ENCODE data around the gene MYO9A. TPM values are rescaled to one million over a fixed set of nuclear protein-coding genes. Genes with fewer than 3 reads are reported as not detected.

The MYO9A gene
- total and polyA plus RNA-seq, 10 of the 15 experiments (the other 5 are each of a cell fraction or from before 2014, with no cell fraction given), result 3.3 to 25.3 (median 12.2) TPM

DNA sequence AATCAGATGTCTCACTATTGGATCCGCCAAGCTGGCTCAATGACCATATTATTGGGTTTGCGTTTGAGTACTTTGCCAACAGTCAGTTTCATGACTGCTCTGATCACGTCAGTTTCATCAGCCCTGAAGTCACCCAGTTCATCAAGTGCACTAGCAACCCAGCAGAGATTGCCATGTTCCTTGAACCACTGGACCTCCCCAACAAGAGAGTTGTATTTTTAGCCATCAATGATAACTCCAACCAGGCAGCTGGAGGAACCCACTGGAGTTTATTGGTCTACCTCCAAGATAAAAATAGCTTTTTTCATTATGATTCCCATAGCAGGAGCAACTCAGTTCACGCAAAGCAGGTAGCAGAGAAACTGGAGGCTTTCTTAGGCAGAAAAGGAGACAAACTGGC, 21.7 kb upstream of the MYO9A start:
- no TSS peak for BruUV-seq (replicated peaks)
- WGBS (ENCODE audit: insufficient coverage, insufficient replicate concordance, low lambda C conversion rate, missing lambda C conversion rate), result 88% methylated on average over 4 of the region's 4 CpGs
- POLR2A ChIA-PET, result interaction anchor here (0.6 to 1.4 kb wide), 5 partner anchors 16 to 133 kb away, joined by 3 to 7 read pairs (median 4); partner anchors contain the start of genes MYO9A and SENP8

GRCh38 chr15:72136170-72137051, 18.5 kb upstream of the MYO9A start:
- no TSS peak for BruUV-seq (replicated peaks)
- DNase-seq (ENCODE audit: low read depth, low spot score) (no peak), ATAC-seq (no peak), FAIRE-seq (no peak)
- H4K20me1 ChIP-seq (ENCODE audit: control insufficient read depth, insufficient read depth), result no peaks in the 10 kb centered on the region
- no peaks in the 10 kb centered on the region for H3K27me3 ChIP-seq (replicated peaks in 1 of 2; ENCODE audit: control insufficient read depth in 2 of 2, insufficient read depth in 2 of 2, low read length in 1 of 2)
- ChIA-PET CTCF (no interaction called here), RAD21 (ENCODE audit: unreplicated experiment) (no interaction called here), POLR2A (interaction anchor here (1.0 kb wide), 1 partner anchor 18 kb away, joined by 3 read pairs; the partner anchor contains the start of gene SENP8), SMC1A (ENCODE audit: uncharacterized antibody, unreplicated experiment) (interaction anchor here (0.8 kb wide), 1 partner anchor 10 kb away, joined by 3 read pairs; no protein-coding TSS in a partner anchor)
- intact Hi-C loops (cut with micrococcal nuclease; ENCODE audit: unreplicated experiment), result no loop called here
- no peak overlapping the region for H3K9ac ChIP-seq (ENCODE audit: control insufficient read depth, insufficient read depth, low read length)
- no peak overlapping the region for H3K27ac ChIP-seq (ENCODE audit: control insufficient read depth, insufficient read depth)
- H3K79me2 ChIP-seq (ENCODE audit: control insufficient read depth, insufficient read depth, low read length), result no peaks in the 10 kb centered on the region
- in situ Hi-C loops (cut with MboI), result no loop called here
- H3K36me3 ChIP-seq (ENCODE audit: control insufficient read depth in 2 of 2, insufficient read depth in 2 of 2, low read length in 1 of 2), result no peaks in the 10 kb centered on the region
- H3K4me3 ChIP-seq, result no peak overlapping the region
- no peak overlapping the region for H2AFZ ChIP-seq (ENCODE audit: control insufficient read depth, low read depth, low read length)
- H3K4me1 ChIP-seq (ENCODE audit: control insufficient read depth, insufficient read depth, low read length), result peaks cover 14% of the 10 kb centered on the region
- no peaks in the 10 kb centered on the region for H3K9me3 ChIP-seq (replicated peaks; ENCODE audit: control insufficient read depth, insufficient read depth, low read length)
- H3K4me2 ChIP-seq (ENCODE audit: control insufficient read depth, insufficient read depth), result no peak overlapping the region
- 94% methylated on average over 4 of the region's 4 CpGs for WGBS (ENCODE audit: insufficient coverage, insufficient replicate concordance, low lambda C conversion rate, missing lambda C conversion rate)
- TF ChIP-seq, protein P1, sequence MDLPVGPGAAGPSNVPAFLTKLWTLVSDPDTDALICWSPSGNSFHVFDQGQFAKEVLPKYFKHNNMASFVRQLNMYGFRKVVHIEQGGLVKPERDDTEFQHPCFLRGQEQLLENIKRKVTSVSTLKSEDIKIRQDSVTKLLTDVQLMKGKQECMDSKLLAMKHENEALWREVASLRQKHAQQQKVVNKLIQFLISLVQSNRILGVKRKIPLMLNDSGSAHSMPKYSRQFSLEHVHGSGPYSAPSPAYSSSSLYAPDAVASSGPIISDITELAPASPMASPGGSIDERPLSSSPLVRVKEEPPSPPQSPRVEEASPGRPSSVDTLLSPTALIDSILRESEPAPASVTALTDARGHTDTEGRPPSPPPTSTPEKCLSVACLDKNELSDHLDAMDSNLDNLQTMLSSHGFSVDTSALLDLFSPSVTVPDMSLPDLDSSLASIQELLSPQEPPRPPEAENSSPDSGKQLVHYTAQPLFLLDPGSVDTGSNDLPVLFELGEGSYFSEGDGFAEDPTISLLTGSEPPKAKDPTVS (IDR thresholded peaks at IDR 0.05; ENCODE audit: low read depth, low read length), result no peak
- TF ChIP-seq, protein P2, sequence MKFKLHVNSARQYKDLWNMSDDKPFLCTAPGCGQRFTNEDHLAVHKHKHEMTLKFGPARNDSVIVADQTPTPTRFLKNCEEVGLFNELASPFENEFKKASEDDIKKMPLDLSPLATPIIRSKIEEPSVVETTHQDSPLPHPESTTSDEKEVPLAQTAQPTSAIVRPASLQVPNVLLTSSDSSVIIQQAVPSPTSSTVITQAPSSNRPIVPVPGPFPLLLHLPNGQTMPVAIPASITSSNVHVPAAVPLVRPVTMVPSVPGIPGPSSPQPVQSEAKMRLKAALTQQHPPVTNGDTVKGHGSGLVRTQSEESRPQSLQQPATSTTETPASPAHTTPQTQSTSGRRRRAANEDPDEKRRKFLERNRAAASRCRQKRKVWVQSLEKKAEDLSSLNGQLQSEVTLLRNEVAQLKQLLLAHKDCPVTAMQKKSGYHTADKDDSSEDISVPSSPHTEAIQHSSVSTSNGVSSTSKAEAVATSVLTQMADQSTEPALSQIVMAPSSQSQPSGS (IDR thresholded peaks at IDR 0.05; ENCODE audit: low read length), result no peak
- TF ChIP-seq, protein P3, sequence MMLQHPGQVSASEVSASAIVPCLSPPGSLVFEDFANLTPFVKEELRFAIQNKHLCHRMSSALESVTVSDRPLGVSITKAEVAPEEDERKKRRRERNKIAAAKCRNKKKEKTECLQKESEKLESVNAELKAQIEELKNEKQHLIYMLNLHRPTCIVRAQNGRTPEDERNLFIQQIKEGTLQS (IDR thresholded peaks at IDR 0.05; ENCODE audit: borderline replicate concordance, extremely low read depth, low read depth, low read length), result no peak
- TF ChIP-seq, protein P4, sequence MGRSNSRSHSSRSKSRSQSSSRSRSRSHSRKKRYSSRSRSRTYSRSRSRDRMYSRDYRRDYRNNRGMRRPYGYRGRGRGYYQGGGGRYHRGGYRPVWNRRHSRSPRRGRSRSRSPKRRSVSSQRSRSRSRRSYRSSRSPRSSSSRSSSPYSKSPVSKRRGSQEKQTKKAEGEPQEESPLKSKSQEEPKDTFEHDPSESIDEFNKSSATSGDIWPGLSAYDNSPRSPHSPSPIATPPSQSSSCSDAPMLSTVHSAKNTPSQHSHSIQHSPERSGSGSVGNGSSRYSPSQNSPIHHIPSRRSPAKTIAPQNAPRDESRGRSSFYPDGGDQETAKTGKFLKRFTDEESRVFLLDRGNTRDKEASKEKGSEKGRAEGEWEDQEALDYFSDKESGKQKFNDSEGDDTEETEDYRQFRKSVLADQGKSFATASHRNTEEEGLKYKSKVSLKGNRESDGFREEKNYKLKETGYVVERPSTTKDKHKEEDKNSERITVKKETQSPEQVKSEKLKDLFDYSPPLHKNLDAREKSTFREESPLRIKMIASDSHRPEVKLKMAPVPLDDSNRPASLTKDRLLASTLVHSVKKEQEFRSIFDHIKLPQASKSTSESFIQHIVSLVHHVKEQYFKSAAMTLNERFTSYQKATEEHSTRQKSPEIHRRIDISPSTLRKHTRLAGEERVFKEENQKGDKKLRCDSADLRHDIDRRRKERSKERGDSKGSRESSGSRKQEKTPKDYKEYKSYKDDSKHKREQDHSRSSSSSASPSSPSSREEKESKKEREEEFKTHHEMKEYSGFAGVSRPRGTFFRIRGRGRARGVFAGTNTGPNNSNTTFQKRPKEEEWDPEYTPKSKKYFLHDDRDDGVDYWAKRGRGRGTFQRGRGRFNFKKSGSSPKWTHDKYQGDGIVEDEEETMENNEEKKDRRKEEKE (IDR thresholded peaks at IDR 0.05), result no peak

More for the DNA sequence above, 21.7 kb upstream of the MYO9A start:
- ChIA-PET CTCF (interaction anchor here (1.5 kb wide), 1 partner anchor 17 kb away, joined by 10 read pairs; no protein-coding TSS in a partner anchor), SMC1A (ENCODE audit: uncharacterized antibody, unreplicated experiment) (interaction anchor here (0.6 to 2.0 kb wide), 8 partner anchors 12 to 61 kb away, joined by 3 to 8 read pairs (median 4); no protein-coding TSS in a partner anchor), RAD21 (ENCODE audit: unreplicated experiment) (interaction anchor here (0.6 to 1.0 kb wide), 2 partner anchors 22 to 261 kb away, joined by 3 to 4 read pairs; no protein-coding TSS in a partner anchor)
- no peaks in the 10 kb centered on the region for H3K9me3 ChIP-seq (replicated peaks; ENCODE audit: control insufficient read depth, insufficient read depth, low read length)
- TF ChIP-seq MYB (IDR thresholded peaks at IDR 0.05; ENCODE audit: borderline replicate concordance, low read depth, low read length) (no peak), POLR2A (IDR thresholded peaks at IDR 0.05; ENCODE audit: low read depth, low read length) (no peak), HDGF (IDR thresholded peaks at IDR 0.05) (no peak), RELA (IDR thresholded peaks at IDR 0.05; ENCODE audit: borderline replicate concordance, partially characterized antibody) (no peak), JUNB (IDR thresholded peaks at IDR 0.05) (no peak), MTA3 (IDR thresholded peaks at IDR 0.05; ENCODE audit: borderline replicate concordance, low read length) (no peak), ZBED1 (IDR thresholded peaks at IDR 0.05; ENCODE audit: borderline replicate concordance) (no peak), PAX8 (IDR thresholded peaks at IDR 0.05) (no peak), RAD51 (IDR thresholded peaks at IDR 0.05) (no peak)
- no peak for FAIRE-seq
- H4K20me1 ChIP-seq (ENCODE audit: control insufficient read depth, insufficient read depth), result no peaks in the 10 kb centered on the region
- no peaks in the 10 kb centered on the region for H3K79me2 ChIP-seq (ENCODE audit: control insufficient read depth, insufficient read depth, low read length)
- no peaks in the 10 kb centered on the region for H3K36me3 ChIP-seq (ENCODE audit: control insufficient read depth in 2 of 2, insufficient read depth in 2 of 2, low read length in 1 of 2)
- H3K27ac ChIP-seq (ENCODE audit: control insufficient read depth, insufficient read depth), result no peak overlapping the region
- DNase-seq (ENCODE audit: low read depth, low spot score), result no peak
- no peak overlapping the region for H3K4me3 ChIP-seq
- no peak overlapping the region for H2AFZ ChIP-seq (ENCODE audit: control insufficient read depth, low read depth, low read length)
- ATAC-seq, result no peak
- H3K9ac ChIP-seq (ENCODE audit: control insufficient read depth, insufficient read depth, low read length), result no peak overlapping the region
- in situ Hi-C loops (cut with MboI), result no loop called here
- intact Hi-C loops (cut with micrococcal nuclease; ENCODE audit: unreplicated experiment), result loop anchor here (5.0 kb wide), 1 partner anchor 62 kb away; no protein-coding TSS in a partner anchor
- no peak overlapping the region for H3K4me2 ChIP-seq (ENCODE audit: control insufficient read depth, insufficient read depth)
- H3K4me1 ChIP-seq (ENCODE audit: control insufficient read depth, insufficient read depth, low read length), result peaks cover 20% of the 10 kb centered on the region
- no peaks in the 10 kb centered on the region for H3K27me3 ChIP-seq (replicated peaks in 1 of 2; ENCODE audit: control insufficient read depth in 2 of 2, insufficient read depth in 2 of 2, low read length in 1 of 2)

Data from GM12878 (cell line).